Activated CD4-positive, alpha-beta T cell treated with anti-CD3 and anti-CD28 coated beads, Interleukin-2, amount 50 U/mL, for 24 hours (primary cell): ENCODE data around the gene ZNF230.

Experiments
- DNase-seq, 2 donors: peaks; one replicate each; pipeline ENCODE4 v3.0.0-alpha.2; 2020; ENCODE audit warnings: low read depth in 1 of 2, low spot score in 1 of 2

The ZNF230 gene

DNA sequence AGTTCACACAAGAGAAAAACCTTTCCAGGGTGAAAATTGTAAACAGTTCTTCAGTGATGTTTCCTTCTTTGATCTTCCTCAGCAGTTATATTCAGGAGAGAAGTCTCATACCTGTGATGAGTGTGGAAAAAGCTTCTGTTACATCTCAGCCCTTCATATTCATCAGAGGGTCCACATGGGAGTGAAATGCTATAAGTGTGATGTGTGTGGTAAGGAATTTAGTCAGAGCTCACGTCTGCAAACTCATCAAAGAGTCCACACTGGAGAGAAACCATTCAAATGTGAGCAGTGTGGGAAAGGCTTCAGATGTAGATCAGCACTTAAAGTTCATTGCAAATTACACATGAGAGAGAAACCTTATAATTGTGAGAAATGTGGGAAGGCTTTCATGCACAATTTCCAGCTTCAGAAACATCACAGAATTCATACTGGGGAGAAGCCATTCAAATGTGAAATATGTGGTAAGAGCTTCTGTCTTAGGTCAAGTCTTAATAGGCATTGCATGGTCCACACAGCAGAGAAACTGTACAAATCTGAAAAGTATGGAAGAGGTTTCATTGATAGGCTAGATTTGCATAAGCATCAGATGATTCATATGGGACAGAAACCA is 29.3 kb downstream of the ZNF230 start:
- no peak for DNase-seq

DNA sequence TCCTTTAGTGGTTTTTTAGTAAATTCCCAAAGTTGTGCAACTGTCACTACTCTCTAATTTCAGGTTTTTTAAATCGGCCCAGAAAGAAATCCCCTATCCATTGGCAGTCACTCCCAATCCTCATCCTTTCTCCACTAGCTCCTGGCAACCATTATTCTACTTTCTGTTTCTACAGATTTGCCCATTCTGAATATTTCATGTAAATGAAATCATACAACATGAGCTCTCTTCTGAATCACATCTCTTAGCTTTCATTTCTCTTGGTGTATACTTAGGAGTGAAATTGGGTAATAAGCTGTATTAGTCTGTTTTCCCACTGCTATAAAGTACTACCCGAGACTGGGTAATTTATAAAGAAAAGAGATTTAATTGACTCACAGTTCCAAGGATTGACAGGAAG is 39.4 kb downstream of the ZNF230 start:
- DNase-seq: no peak

DNA sequence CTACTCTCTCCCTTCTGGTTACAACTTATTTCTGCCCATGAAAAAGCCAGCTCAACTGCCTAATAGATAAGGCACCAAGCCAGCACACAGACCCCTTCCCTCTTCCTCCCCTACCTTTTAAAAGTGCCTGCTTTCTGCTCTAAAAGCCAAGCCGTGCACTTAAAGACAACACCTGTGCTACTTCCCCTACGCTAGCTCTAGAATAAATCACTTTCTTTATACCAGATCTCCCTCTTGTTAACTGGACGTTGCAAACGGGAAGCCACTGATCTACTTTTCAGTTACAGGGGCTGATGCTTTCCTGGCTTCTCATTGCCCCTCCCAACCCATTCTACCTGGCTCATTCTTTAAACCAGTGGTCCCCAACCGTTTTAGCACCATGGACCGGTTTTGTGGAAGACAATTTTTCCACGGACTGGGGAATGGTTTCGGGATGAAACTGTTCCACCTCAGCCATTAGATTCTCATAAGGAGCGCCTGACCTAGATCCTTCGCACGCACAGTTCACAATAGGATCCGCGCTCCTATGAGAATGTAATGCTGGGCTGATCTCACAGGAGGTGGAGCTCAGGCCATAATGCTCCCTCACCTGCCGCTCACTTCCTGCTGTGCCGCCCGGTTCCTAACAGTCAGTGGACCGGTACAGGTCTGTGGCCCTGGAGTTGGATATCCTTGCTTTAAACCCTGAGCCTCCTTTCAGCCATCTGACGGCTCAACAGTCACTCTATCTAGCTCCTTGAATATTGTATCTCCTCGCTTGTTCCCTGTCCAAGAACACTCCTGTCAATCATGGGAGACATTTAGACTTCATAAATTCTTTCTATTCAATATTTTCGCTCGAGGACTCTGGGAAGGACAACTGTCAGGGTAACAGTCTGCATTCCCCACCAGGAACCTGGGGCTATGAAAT is 48.2 kb downstream of the ZNF230 start:
- DNase-seq: peak in 1 of 2 donors; percentile 2

- DNase-seq: peak; percentile 38 to 70
These were observed 49.1 kb downstream of the ZNF230 start, which contains the start of gene ZNF223 for GRCh38 chr19:44051650-44052402. TSS of gene ZNF223 (plus strand) at chr19:44052036. CDS start at chr19:44055177, 3,141 bp downstream.

DNA sequence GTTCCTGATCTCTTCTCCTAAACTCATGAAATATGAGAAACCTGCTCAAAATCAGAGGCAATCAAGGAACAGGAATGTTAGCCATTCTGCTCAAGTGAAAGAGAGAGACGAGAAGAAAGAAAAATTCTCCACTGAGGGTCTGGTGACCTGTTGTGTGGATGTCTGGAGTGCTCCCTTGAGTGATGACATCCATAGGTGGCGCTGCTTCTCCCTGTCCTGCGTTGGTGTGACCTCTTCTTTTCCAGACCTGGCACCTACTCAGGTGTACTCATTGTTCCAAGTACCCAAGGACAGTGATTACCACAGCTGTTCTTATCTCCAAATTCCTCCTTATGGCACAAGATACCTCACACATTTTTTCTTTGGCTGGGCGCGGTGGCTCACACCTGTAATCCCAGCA is 53.1 kb downstream of the ZNF230 start:
- DNase-seq: no peak

GRCh38 chr19:44059229-44059628 is 56.5 kb downstream of the ZNF230 start:
- no peak for DNase-seq

DNA sequence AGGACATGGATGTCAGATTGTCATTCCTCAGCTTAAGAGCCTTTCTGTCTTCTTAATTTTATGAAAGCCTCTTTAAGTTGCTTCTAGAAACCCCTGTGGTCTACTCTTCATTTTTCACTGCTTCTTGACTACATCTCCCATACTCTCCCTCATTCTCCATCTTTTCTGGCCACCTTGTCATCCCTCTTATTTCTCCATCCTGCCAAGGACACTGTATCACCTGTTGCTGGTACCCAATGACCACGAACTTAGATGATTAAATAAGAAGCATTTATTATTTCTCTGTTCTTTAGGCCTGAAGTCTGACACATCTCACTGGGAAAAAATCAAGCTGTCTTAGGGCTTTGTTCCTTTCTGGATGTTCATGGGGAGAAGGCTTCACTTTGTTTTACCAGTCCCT is 58.3 kb downstream of the ZNF230 start:
- DNase-seq: no peak
